HEK293 (cell line): ENCODE data around the gene ALG11.

Experiments
- CTCF ChIA-PET: fragments of 350-600 bp; formaldehyde crosslinking; extraction: SDS; loops from one replicate; lab custom pipeline; 2021; ENCODE audit warnings: antibody characterized with exemption; lab: Yijun Ruan, JAX
- POLR2A ChIA-PET: fragments of 300-600 bp; formaldehyde crosslinking; extraction: SDS; loops from one replicate; lab custom pipeline; 2020; ENCODE audit warnings: antibody characterized with exemption, inconsistent platforms; lab: Yijun Ruan, JAX
- H3K27ac ChIP-seq: fragments of 200-500 bp; sonication (Bioruptor generic); 2 replicates; pipeline ENCODE4 v1.5.1; 2014; ENCODE audit warnings: low read depth, low read length, control low read depth, inconsistent platforms; ENCODE audit errors: extremely low read depth
- H3K36me3 ChIP-seq, 2 experiments: fragments of 200-500 bp in 1 of 2; sonication (Bioruptor generic) in 1 of 2; 1 replicate in 1 of 2; 2 replicates in 1 of 2; pipeline ENCODE4 v1.5.1; 2014 to 2017; ENCODE audit warnings: inconsistent platforms in 2 of 2, low read length in 2 of 2; ENCODE audit not compliant: control insufficient read depth in 2 of 2, insufficient read depth in 1 of 2
- H3K4me1 ChIP-seq: fragments of 200-500 bp; sonication (Bioruptor generic); 2 replicates; pipeline ENCODE4 v1.5.1; 2014; ENCODE audit warnings: mild to moderate bottlenecking, low read length, inconsistent platforms; ENCODE audit not compliant: control insufficient read depth, insufficient read depth
- H3K4me3 ChIP-seq: 2 replicates; pipeline ENCODE4 v1.5.1; 2011; ENCODE audit warnings: low read depth, mild to moderate bottlenecking, control low read depth, low read length, moderate library complexity
- H3K9me3 ChIP-seq: fragments of 200-500 bp; sonication (Bioruptor generic); 2 replicates; pipeline ENCODE4 v1.5.1; 2014; ENCODE audit warnings: low read depth, low read length, inconsistent platforms; ENCODE audit not compliant: control insufficient read depth, insufficient read depth
- KLF7 ChIP-seq: fragments of 450-650 bp; formaldehyde crosslinking; IDR thresholded peaks from 2 replicates; pipeline ENCODE4 v1.5.1; 2016; ENCODE audit warnings: missing biosample characterization, missing genetic modification characterization, borderline replicate concordance
- TCF7L2 ChIP-seq: IDR thresholded peaks from 2 replicates; pipeline ENCODE4 v1.6.1; 2011; ENCODE audit warnings: low read depth, mild to moderate bottlenecking, inconsistent platforms, low read length, moderate library complexity, borderline replicate concordance
- YY2 ChIP-seq: fragments of 450-650 bp; formaldehyde crosslinking; IDR thresholded peaks from 2 replicates; pipeline ENCODE4 v1.5.1; 2016; ENCODE audit warnings: missing biosample characterization, missing genetic modification characterization
- ZNF121 ChIP-seq: fragments of 450-650 bp; formaldehyde crosslinking; IDR thresholded peaks from 2 replicates; pipeline ENCODE4 v1.5.1; 2016; ENCODE audit warnings: missing biosample characterization, missing genetic modification characterization
- ZNF140 ChIP-seq: fragments of 450-650 bp; formaldehyde crosslinking; IDR thresholded peaks from 2 replicates; pipeline ENCODE4 v1.5.1; 2016; ENCODE audit warnings: missing biosample characterization, missing genetic modification characterization
- ZNF146 ChIP-seq: fragments of 450-650 bp; formaldehyde crosslinking; IDR thresholded peaks from 2 replicates; pipeline ENCODE4 v1.5.1; 2016; ENCODE audit warnings: missing biosample characterization, missing genetic modification characterization
- ZNF169 ChIP-seq: fragments of 450-650 bp; formaldehyde crosslinking; IDR thresholded peaks from 2 replicates; pipeline ENCODE4 v1.5.1; 2016; ENCODE audit warnings: missing biosample characterization, missing genetic modification characterization
- ZNF211 ChIP-seq: fragments of 450-650 bp; formaldehyde crosslinking; IDR thresholded peaks from 2 replicates; pipeline ENCODE4 v1.5.1; 2016; ENCODE audit warnings: low read depth, missing biosample characterization, missing genetic modification characterization
- ZNF223 ChIP-seq: fragments of 450-650 bp; formaldehyde crosslinking; IDR thresholded peaks from 2 replicates; pipeline ENCODE4 v1.5.1; 2016; ENCODE audit warnings: missing biosample characterization, missing genetic modification characterization
- ZNF311 ChIP-seq: fragments of 450-650 bp; formaldehyde crosslinking; IDR thresholded peaks from 2 replicates; pipeline ENCODE4 v1.5.1; 2017; ENCODE audit warnings: missing biosample characterization, missing genetic modification characterization, borderline replicate concordance
- ZNF426 ChIP-seq: fragments of 450-650 bp; formaldehyde crosslinking; IDR thresholded peaks from 2 replicates; pipeline ENCODE4 v1.5.1; 2017; ENCODE audit warnings: missing biosample characterization, missing genetic modification characterization, mild to moderate bottlenecking, inconsistent platforms, moderate library complexity
- ZNF473 ChIP-seq: fragments of 450-650 bp; formaldehyde crosslinking; IDR thresholded peaks from 2 replicates; pipeline ENCODE4 v1.5.1; 2017; ENCODE audit warnings: missing biosample characterization, missing genetic modification characterization
- ZNF501 ChIP-seq: fragments of 450-650 bp; formaldehyde crosslinking; IDR thresholded peaks from 2 replicates; pipeline ENCODE4 v1.5.1; 2016; ENCODE audit warnings: missing biosample characterization, missing genetic modification characterization
- ZNF747 ChIP-seq: fragments of 450-650 bp; formaldehyde crosslinking; IDR thresholded peaks from 2 replicates; pipeline ENCODE4 v1.5.1; 2016; ENCODE audit warnings: missing biosample characterization, missing genetic modification characterization
- ZNF768 ChIP-seq: fragments of 450-650 bp; formaldehyde crosslinking; IDR thresholded peaks from 2 replicates; pipeline ENCODE4 v1.5.1; 2018; ENCODE audit warnings: missing biosample characterization, mild to moderate bottlenecking, missing genetic modification characterization
- TF ChIP-seq, protein P1 (sequence below): fragments of 450-650 bp; formaldehyde crosslinking; IDR thresholded peaks from 2 replicates; pipeline ENCODE4 v1.5.1; 2016; ENCODE audit warnings: missing biosample characterization, missing genetic modification characterization, low read depth
- TF ChIP-seq, protein P2 (sequence below): fragments of 450-650 bp; formaldehyde crosslinking; IDR thresholded peaks from 2 replicates; pipeline ENCODE4 v1.5.1; 2016; ENCODE audit warnings: missing biosample characterization, missing genetic modification characterization
- TF ChIP-seq, protein P3 (sequence below): fragments of 450-650 bp; formaldehyde crosslinking; IDR thresholded peaks from 2 replicates; pipeline ENCODE4 v1.5.1; 2017; ENCODE audit warnings: missing biosample characterization, missing genetic modification characterization
- TF ChIP-seq, protein P4 (sequence below): fragments of 450-650 bp; IDR thresholded peaks from 2 replicates; pipeline ENCODE4 v1.5.1; 2018; ENCODE audit warnings: missing biosample characterization, missing genetic modification characterization
- TF ChIP-seq, protein P5 (sequence below): fragments of 450-650 bp; formaldehyde crosslinking; IDR thresholded peaks from 2 replicates; pipeline ENCODE4 v1.5.1; 2016; ENCODE audit warnings: missing biosample characterization, missing genetic modification characterization

ALG11 gene

DNA sequence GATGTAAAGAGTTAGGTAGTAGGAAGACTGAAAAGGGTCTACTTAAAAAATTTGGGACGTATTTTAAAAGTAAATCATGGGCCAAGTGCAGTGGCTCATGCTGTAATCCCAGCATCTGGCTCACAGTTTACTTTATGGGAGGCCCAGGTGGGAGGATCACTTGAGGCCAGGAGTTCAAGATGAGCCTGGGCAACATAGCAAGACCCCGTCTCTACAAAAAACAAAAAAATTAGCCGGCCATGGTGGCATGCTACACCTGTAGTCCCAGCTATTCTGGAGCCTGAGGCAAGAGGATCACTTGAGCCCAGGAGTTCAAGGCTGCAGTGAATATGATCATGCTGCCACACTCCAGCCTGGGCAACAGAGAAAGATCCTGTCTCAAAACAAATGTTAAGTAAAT is 35.3 kb downstream of the ALG11 start:
- ChIA-PET POLR2A (no interaction called here), CTCF (no interaction called here)
- H3K27ac ChIP-seq, result no peak overlapping the region
- H3K9me3 ChIP-seq, result no peaks in the 10 kb centered on the region
- H3K36me3 ChIP-seq, result no peaks in the 10 kb centered on the region
- H3K4me3 ChIP-seq, result no peak overlapping the region
- no peak for TF ChIP-seq ZNF211 (tag by site-specific recombination)
- TF ChIP-seq ZNF121 (tag by site-specific recombination), result peak; percentile 66
- TF ChIP-seq, all 188 proteins: peak for 1
- H3K4me1 ChIP-seq, result no peaks in the 10 kb centered on the region

DNA sequence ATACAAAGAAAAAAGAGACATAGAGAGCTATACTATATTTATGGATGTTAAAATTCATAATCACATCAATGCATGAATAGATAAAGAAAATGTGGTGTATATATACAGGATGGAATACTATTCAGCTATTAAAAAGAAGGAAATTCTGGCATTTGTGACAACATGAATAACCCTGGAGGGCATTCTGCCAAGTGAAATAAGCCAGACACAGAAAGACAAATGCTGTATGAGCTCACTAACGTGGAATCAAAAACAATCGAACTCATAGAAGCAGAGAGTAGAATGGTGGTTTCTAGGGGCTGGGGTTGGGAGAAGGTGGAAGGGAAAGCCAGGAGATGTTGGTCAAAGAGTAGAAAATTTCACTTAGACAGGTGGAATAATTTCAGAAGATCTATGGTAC is 36.3 kb downstream of the ALG11 start:
- Histone ChIP-seq H3K27ac (no peak overlapping the region), H3K4me3 (no peak overlapping the region), H3K9me3 (no peaks in the 10 kb centered on the region), H3K4me1 (no peaks in the 10 kb centered on the region)
- POLR2A ChIA-PET, result no interaction called here
- TF ChIP-seq ZNF426 (tag by site-specific recombination), result no peak
- TF ChIP-seq ZNF146 (tag by site-specific recombination), result 0 out of 2 replicates have a peak, but pooled peaks have one; percentile 5
- TF ChIP-seq, all 188 proteins: peak for 1
- H3K36me3 ChIP-seq, result no peaks in the 10 kb centered on the region
- CTCF ChIA-PET, result interaction anchor here (0.6 kb wide), 1 partner anchor 919 kb away, joined by 6 read pairs; no protein-coding TSS in a partner anchor

DNA sequence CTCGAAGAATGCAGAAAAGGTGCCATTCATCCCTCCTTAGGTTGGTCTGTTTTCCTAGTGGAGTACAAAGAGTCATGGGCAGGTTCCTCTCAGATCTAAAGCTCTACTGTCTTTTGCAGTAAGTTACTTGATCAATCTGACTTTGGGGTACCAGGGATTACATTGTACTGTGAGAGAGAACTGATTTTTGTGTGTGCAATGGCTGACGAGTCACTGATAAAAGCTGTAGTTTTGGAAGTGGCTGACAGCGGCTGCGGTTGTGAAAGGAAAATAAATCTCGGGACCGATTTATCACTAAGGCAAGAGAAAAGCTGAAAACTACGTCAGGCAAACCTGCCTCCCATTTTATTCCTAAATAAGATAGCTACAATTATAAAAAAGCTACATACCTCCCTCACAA is 39.2 kb downstream of the ALG11 start:
- no peaks in the 10 kb centered on the region for H3K9me3 ChIP-seq
- no peak overlapping the region for H3K27ac ChIP-seq
- TF ChIP-seq, protein P1, sequence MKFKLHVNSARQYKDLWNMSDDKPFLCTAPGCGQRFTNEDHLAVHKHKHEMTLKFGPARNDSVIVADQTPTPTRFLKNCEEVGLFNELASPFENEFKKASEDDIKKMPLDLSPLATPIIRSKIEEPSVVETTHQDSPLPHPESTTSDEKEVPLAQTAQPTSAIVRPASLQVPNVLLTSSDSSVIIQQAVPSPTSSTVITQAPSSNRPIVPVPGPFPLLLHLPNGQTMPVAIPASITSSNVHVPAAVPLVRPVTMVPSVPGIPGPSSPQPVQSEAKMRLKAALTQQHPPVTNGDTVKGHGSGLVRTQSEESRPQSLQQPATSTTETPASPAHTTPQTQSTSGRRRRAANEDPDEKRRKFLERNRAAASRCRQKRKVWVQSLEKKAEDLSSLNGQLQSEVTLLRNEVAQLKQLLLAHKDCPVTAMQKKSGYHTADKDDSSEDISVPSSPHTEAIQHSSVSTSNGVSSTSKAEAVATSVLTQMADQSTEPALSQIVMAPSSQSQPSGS (tag by site-specific recombination), result no peak
- TF ChIP-seq ZNF426 (tag by site-specific recombination), result no peak
- TF ChIP-seq, protein P2, sequence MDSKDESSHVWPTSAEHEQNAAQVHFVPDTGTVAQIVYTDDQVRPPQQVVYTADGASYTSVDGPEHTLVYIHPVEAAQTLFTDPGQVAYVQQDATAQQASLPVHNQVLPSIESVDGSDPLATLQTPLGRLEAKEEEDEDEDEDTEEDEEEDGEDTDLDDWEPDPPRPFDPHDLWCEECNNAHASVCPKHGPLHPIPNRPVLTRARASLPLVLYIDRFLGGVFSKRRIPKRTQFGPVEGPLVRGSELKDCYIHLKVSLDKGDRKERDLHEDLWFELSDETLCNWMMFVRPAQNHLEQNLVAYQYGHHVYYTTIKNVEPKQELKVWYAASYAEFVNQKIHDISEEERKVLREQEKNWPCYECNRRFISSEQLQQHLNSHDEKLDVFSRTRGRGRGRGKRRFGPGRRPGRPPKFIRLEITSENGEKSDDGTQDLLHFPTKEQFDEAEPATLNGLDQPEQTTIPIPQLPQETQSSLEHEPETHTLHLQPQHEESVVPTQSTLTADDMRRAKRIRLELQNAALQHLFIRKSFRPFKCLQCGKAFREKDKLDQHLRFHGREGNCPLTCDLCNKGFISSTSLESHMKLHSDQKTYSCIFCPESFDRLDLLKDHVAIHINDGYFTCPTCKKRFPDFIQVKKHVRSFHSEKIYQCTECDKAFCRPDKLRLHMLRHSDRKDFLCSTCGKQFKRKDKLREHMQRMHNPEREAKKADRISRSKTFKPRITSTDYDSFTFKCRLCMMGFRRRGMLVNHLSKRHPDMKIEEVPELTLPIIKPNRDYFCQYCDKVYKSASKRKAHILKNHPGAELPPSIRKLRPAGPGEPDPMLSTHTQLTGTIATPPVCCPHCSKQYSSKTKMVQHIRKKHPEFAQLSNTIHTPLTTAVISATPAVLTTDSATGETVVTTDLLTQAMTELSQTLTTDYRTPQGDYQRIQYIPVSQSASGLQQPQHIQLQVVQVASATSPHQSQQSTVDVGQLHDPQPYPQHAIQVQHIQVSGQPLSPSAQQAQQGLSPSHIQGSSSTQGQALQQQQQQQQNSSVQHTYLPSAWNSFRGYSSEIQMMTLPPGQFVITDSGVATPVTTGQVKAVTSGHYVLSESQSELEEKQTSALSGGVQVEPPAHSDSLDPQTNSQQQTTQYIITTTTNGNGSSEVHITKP (tag by site-specific recombination), result no peak
- TF ChIP-seq, protein P3, sequence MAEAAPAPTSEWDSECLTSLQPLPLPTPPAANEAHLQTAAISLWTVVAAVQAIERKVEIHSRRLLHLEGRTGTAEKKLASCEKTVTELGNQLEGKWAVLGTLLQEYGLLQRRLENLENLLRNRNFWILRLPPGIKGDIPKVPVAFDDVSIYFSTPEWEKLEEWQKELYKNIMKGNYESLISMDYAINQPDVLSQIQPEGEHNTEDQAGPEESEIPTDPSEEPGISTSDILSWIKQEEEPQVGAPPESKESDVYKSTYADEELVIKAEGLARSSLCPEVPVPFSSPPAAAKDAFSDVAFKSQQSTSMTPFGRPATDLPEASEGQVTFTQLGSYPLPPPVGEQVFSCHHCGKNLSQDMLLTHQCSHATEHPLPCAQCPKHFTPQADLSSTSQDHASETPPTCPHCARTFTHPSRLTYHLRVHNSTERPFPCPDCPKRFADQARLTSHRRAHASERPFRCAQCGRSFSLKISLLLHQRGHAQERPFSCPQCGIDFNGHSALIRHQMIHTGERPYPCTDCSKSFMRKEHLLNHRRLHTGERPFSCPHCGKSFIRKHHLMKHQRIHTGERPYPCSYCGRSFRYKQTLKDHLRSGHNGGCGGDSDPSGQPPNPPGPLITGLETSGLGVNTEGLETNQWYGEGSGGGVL, result no peak
- TF ChIP-seq ZNF768 (tag by site-specific recombination), result no peak
- TF ChIP-seq ZNF473 (tag by site-specific recombination), result no peak
- TF ChIP-seq ZNF169 (tag by site-specific recombination), result no peak
- no peak for TF ChIP-seq ZNF311
- TF ChIP-seq ZNF140 (tag by site-specific recombination), result no peak
- no peak for TF ChIP-seq ZNF501
- TF ChIP-seq TCF7L2, result no peak
- no peak for TF ChIP-seq ZNF747 (tag by site-specific recombination)
- TF ChIP-seq YY2, result no peak
- no peak for TF ChIP-seq KLF7
- TF ChIP-seq, protein P4, sequence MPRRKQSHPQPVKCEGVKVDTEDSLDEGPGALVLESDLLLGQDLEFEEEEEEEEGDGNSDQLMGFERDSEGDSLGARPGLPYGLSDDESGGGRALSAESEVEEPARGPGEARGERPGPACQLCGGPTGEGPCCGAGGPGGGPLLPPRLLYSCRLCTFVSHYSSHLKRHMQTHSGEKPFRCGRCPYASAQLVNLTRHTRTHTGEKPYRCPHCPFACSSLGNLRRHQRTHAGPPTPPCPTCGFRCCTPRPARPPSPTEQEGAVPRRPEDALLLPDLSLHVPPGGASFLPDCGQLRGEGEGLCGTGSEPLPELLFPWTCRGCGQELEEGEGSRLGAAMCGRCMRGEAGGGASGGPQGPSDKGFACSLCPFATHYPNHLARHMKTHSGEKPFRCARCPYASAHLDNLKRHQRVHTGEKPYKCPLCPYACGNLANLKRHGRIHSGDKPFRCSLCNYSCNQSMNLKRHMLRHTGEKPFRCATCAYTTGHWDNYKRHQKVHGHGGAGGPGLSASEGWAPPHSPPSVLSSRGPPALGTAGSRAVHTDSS (tag by site-specific recombination), result no peak
- TF ChIP-seq ZNF223, result no peak
- TF ChIP-seq, protein P5, sequence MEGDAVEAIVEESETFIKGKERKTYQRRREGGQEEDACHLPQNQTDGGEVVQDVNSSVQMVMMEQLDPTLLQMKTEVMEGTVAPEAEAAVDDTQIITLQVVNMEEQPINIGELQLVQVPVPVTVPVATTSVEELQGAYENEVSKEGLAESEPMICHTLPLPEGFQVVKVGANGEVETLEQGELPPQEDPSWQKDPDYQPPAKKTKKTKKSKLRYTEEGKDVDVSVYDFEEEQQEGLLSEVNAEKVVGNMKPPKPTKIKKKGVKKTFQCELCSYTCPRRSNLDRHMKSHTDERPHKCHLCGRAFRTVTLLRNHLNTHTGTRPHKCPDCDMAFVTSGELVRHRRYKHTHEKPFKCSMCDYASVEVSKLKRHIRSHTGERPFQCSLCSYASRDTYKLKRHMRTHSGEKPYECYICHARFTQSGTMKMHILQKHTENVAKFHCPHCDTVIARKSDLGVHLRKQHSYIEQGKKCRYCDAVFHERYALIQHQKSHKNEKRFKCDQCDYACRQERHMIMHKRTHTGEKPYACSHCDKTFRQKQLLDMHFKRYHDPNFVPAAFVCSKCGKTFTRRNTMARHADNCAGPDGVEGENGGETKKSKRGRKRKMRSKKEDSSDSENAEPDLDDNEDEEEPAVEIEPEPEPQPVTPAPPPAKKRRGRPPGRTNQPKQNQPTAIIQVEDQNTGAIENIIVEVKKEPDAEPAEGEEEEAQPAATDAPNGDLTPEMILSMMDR, result no peak
- H3K4me1 ChIP-seq, result no peaks in the 10 kb centered on the region
- ChIA-PET CTCF (no interaction called here), POLR2A (no interaction called here)
- no peaks in the 10 kb centered on the region for H3K36me3 ChIP-seq
- H3K4me3 ChIP-seq, result no peak overlapping the region
